ENCODE results near the gene CRAT.

CRAT gene

GRCh38 chr9:129100383-129101169 lies 10.0 kb downstream of the CRAT start:
- no peaks in the 10 kb centered on the region for H3K27me3 Mint-ChIP-seq (ENCODE audit: low read depth)
- no peaks in the 10 kb centered on the region for H3K9me3 Mint-ChIP-seq
- no peak overlapping the region for H3K27ac Mint-ChIP-seq
- TF ChIP-seq, protein P1, sequence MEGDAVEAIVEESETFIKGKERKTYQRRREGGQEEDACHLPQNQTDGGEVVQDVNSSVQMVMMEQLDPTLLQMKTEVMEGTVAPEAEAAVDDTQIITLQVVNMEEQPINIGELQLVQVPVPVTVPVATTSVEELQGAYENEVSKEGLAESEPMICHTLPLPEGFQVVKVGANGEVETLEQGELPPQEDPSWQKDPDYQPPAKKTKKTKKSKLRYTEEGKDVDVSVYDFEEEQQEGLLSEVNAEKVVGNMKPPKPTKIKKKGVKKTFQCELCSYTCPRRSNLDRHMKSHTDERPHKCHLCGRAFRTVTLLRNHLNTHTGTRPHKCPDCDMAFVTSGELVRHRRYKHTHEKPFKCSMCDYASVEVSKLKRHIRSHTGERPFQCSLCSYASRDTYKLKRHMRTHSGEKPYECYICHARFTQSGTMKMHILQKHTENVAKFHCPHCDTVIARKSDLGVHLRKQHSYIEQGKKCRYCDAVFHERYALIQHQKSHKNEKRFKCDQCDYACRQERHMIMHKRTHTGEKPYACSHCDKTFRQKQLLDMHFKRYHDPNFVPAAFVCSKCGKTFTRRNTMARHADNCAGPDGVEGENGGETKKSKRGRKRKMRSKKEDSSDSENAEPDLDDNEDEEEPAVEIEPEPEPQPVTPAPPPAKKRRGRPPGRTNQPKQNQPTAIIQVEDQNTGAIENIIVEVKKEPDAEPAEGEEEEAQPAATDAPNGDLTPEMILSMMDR (IDR thresholded peaks at IDR 0.05; ENCODE audit: unreplicated experiment in 3 of 3), result no peak
- peaks cover 12% of the 10 kb centered on the region for H3K36me3 Mint-ChIP-seq (ENCODE audit: low read depth)
- H3K4me1 Mint-ChIP-seq, result no peaks in the 10 kb centered on the region
- H3K4me3 Mint-ChIP-seq, result no peak overlapping the region

GRCh38 chr9:129098328-129098727 lies 12.3 kb downstream of the CRAT start:
- TF ChIP-seq, protein P1 (IDR thresholded peaks at IDR 0.05; ENCODE audit: unreplicated experiment in 3 of 3), result no peak
- no peaks in the 10 kb centered on the region for H3K27me3 Mint-ChIP-seq (ENCODE audit: low read depth)
- H3K4me3 Mint-ChIP-seq, result no peak overlapping the region
- no peak overlapping the region for H3K27ac Mint-ChIP-seq
- no peaks in the 10 kb centered on the region for H3K4me1 Mint-ChIP-seq
- peaks cover 12% of the 10 kb centered on the region for H3K36me3 Mint-ChIP-seq (ENCODE audit: low read depth)
- no peaks in the 10 kb centered on the region for H3K9me3 Mint-ChIP-seq

DNA sequence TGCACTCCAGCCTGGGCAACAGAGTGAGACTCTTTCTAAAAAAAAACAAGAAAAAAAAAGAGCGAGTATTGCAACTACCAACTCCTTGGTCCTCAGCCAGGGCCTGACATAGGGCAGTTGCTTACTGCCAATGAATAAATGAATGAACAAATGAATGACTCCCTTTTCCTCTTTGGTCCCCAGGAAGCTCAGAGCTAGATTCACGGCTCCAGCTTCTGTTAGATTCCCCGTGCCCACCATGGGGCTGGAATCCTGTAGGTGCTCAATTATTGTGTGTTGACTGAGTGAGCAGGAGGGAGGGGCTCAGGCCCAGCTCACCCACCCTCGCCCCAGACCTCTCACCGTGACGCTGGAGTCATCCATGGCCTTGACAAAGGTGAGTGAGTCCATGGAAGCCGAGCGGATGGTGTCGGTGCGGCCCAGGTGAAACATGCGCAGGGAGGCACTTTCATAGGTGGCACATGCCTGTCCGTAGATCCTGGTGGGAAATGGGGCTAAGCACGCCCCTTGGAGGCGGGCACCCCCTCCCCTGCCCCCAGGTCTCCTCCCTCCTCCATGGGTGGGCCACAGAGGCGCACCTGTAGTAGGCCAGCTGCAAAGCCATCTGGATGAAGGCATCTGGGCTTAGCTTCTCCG lies 12.8 kb downstream of the CRAT start:
- Mint-ChIP-seq H3K27me3 (ENCODE audit: low read depth) (no peaks in the 10 kb centered on the region), H3K4me1 (no peaks in the 10 kb centered on the region), H3K27ac (no peak overlapping the region), H3K9me3 (no peaks in the 10 kb centered on the region), H3K36me3 (ENCODE audit: low read depth) (peaks cover 12% of the 10 kb centered on the region), H3K4me3 (no peak overlapping the region)
- TF ChIP-seq, protein P1 (IDR thresholded peaks at IDR 0.05; ENCODE audit: unreplicated experiment in 3 of 3), result no peak

DNA sequence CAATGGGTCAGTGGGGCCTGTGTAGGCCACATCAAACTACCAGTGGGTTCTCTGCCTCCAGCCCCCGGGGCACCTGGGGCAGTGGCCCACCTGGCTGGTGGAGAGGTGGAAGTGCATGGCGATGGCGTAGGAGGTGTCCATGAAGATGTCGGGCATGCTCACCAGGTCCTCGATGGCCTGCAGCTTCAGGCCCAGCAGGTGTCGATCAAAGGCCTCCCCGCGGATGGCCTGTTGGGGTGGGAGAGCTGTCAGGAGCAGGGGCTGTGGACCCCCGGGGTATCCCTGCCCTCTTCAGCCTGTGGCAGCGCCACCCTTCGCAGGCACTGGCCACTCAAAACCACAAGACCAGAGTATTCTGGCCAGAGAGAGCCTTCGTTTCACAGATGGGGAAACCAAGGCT lies 14.7 kb downstream of the CRAT start:
- Mint-ChIP-seq H3K4me3 (no peak overlapping the region), H3K36me3 (ENCODE audit: low read depth) (peaks cover 12% of the 10 kb centered on the region), H3K9me3 (no peaks in the 10 kb centered on the region), H3K27ac (no peak overlapping the region), H3K4me1 (no peaks in the 10 kb centered on the region), H3K27me3 (ENCODE audit: low read depth) (no peaks in the 10 kb centered on the region)
- TF ChIP-seq, protein P1 (IDR thresholded peaks at IDR 0.05; ENCODE audit: unreplicated experiment in 3 of 3), result no peak

DNA sequence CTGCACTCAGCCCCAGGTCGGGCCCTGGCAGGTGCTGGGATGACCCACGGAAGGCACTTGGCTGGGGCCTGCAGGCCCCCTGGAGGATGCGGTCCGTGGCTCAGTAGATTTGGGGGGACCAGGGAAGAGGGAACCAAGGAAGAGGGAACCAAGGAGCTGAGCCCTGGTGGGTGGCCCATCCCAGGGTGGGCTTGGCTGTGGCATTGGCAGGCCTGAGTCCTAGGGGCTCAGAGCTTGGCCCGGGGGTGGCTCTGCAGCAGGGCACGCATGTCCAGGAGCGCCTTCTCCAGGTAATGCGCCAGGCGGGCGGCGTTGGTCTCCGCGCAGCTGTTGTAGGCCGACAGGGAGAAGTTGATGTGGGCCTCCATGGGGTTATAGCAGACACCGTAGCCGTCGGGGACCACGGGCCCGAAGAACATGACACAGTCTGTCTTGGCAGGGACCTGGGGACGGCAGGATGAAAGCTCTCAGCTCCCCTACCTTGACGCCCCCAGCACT lies 15.4 kb downstream of the CRAT start:
- Mint-ChIP-seq H3K4me1 (no peaks in the 10 kb centered on the region), H3K36me3 (ENCODE audit: low read depth) (peaks cover 13% of the 10 kb centered on the region), H3K9me3 (no peaks in the 10 kb centered on the region), H3K27me3 (ENCODE audit: low read depth) (no peaks in the 10 kb centered on the region), H3K27ac (no peak overlapping the region), H3K4me3 (no peak overlapping the region)
- TF ChIP-seq, protein P1 (IDR thresholded peaks at IDR 0.05; ENCODE audit: unreplicated experiment in 3 of 3), result no peak

All from nephron (organoid).